Measurements from ENCODE around the gene DPYSL5. TPM values are rescaled to one million over a fixed set of nuclear protein-coding genes. Genes with fewer than 3 reads are reported as not detected.
A peak's percentile ranks its signal among the peaks of the same experiment; 100 is the strongest.

Gene DPYSL5
- polyA plus RNA-seq, 1 donor from 2014 or later, result not detected

DNA sequence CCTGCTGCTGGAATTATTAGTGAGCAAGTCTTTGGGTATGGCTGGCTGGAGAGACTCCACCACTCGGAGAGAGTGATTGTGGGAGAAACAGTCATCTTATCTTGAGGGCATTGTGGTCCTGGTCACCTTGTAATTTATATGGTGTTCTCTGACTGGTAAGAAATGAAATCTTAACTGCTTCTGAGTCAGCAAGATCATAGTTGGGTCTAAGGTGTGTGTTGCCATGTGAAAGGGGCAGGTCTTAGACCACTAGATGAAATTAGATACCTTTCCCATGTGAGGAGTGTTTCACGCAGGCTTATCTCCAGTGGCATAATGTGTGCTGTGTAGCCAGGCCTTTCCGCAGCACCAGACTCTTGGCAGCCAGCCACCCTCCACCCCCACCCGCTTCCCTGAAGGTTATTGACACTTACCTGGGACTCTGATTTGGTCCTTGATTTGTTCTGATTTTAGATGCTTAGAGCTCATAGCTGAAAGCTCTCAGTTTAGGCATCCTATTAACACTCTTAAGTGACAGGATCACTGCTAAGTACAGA is 130.2 kb downstream of the DPYSL5 start:
- H3K27ac Mint-ChIP-seq, result no peak overlapping the region
- no peaks in the 10 kb centered on the region for H3K9me3 Mint-ChIP-seq
- no peak overlapping the region for H3K4me3 Mint-ChIP-seq
- peaks cover 2% of the 10 kb centered on the region for H3K36me3 Mint-ChIP-seq
- H3K4me1 Mint-ChIP-seq, result peaks cover 0 to 2% (median 1%) of the 10 kb centered on the region in 3 donors
- H3K27me3 Mint-ChIP-seq, result no peaks in the 10 kb centered on the region

DNA sequence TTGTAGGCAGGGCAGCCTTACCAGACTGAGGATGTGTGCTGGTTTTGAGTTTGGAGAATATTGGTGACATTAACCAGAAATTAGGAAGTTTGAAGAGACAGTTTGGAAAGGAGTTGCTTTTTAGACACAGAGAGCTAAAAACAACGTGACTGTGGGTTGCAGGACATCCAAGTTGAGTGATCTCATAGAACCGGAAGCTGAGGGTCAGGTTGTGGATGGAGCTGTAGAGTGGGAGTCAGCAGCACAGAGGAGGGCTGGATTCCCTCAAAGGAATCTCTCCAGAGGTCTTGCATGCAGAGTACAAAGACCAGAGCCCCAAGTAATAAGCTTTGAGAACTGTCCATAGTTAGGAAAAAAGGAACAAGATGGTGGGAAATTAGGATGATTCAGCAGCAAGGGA is 131.8 kb downstream of the DPYSL5 start:
- peaks cover 0 to 2% (median 1%) of the 10 kb centered on the region in 3 donors for H3K4me1 Mint-ChIP-seq
- H3K27me3 Mint-ChIP-seq, result no peaks in the 10 kb centered on the region
- no peaks in the 10 kb centered on the region for H3K9me3 Mint-ChIP-seq
- peaks cover 2% of the 10 kb centered on the region for H3K36me3 Mint-ChIP-seq
- no peak overlapping the region for H3K27ac Mint-ChIP-seq
- H3K4me3 Mint-ChIP-seq, result no peak overlapping the region

GRCh38 chr2:26980971-26981370 is 133.0 kb downstream of the DPYSL5 start:
- H3K9me3 Mint-ChIP-seq, result no peaks in the 10 kb centered on the region
- peaks cover 2% of the 10 kb centered on the region for H3K36me3 Mint-ChIP-seq
- H3K4me3 Mint-ChIP-seq, result no peak overlapping the region
- H3K4me1 Mint-ChIP-seq, result peaks cover 0 to 2% (median 0%) of the 10 kb centered on the region in 3 donors
- H3K27ac Mint-ChIP-seq, result no peak overlapping the region
- no peaks in the 10 kb centered on the region for H3K27me3 Mint-ChIP-seq

DNA sequence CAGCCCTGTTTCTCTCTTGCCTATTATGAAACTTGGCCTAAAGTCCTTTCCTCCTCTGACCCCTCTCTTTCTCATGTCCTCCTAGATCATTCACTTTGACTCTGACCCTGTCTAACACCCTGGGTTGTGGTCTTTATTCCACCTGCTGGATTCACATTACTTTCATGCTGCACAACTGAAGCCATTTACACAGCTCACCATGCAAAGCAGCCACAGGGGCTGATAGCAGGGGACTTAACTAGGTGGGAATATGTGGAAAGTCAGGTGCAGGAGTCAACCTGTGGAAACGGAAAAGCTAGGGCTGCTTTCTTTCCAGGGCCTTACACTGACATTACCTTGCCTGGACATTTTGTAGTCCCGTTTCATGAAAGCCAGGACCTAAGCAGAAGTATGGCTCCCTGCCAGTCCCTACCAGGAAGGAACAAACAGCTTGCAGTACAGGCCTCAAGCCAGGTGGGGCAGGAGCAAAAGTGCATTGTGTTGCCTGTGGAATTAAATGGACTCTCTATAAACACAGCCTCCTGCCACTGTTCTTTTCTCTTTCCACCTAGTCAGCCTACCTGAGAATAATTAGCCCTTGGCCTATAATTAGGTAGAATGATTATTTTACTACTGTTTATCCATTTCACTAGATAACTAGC is 134.3 kb downstream of the DPYSL5 start:
- H3K4me1 Mint-ChIP-seq, result peaks cover 0 to 2% (median 0%) of the 10 kb centered on the region in 3 donors
- H3K36me3 Mint-ChIP-seq, result peaks cover 2% of the 10 kb centered on the region
- H3K27me3 Mint-ChIP-seq, result no peaks in the 10 kb centered on the region
- H3K4me3 Mint-ChIP-seq, result no peak overlapping the region
- H3K27ac Mint-ChIP-seq, result no peak overlapping the region
- no peaks in the 10 kb centered on the region for H3K9me3 Mint-ChIP-seq

- Mint-ChIP-seq H3K36me3 (peaks cover 4% of the 10 kb centered on the region), H3K4me3 (no peak overlapping the region), H3K4me1 (peaks cover 0 to 2% (median 0%) of the 10 kb centered on the region in 3 donors), H3K27me3 (no peaks in the 10 kb centered on the region), H3K27ac (no peak overlapping the region), H3K9me3 (no peaks in the 10 kb centered on the region)
Measured at GRCh38 chr2:26983746-26984145, 135.8 kb downstream of the DPYSL5 start.

DNA sequence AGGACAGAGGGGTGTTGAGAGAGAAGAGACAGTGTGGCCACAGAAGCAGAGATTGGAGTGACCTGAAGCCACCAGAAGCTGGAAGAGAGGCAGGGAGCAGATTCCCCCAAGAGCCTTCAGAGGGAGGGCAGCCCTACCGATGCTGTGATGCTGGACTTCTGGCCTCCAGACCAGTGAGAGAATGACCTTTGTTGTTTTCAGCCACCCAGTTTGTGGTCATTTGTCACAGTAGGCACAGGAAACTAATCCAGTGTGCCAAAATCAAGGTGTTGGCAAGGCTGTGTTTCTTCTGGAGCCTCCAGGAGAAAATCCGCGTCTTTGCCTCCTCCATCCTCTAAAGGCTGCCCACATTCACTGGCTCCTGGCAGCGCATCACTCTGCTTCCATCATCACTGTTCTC is 137.9 kb downstream of the DPYSL5 start:
- H3K27me3 Mint-ChIP-seq, result no peaks in the 10 kb centered on the region
- peaks cover 0 to 2% (median 0%) of the 10 kb centered on the region in 3 donors for H3K4me1 Mint-ChIP-seq
- no peak overlapping the region for H3K27ac Mint-ChIP-seq
- H3K36me3 Mint-ChIP-seq, result peaks cover 3% of the 10 kb centered on the region
- H3K9me3 Mint-ChIP-seq, result no peaks in the 10 kb centered on the region
- H3K4me3 Mint-ChIP-seq, result no peak overlapping the region

GRCh38 chr2:26986576-26986975 is 138.6 kb downstream of the DPYSL5 start:
- H3K9me3 Mint-ChIP-seq, result no peaks in the 10 kb centered on the region
- H3K4me3 Mint-ChIP-seq, result no peak overlapping the region
- H3K27ac Mint-ChIP-seq, result no peak overlapping the region

GRCh38 chr2:26988058-26988860 is 140.3 kb downstream of the DPYSL5 start:
- no peaks in the 10 kb centered on the region for H3K9me3 Mint-ChIP-seq
- H3K36me3 Mint-ChIP-seq, result peaks cover 3% of the 10 kb centered on the region
- H3K4me1 Mint-ChIP-seq, result no peaks in the 10 kb centered on the region
- no peak overlapping the region for H3K27ac Mint-ChIP-seq
- no peaks in the 10 kb centered on the region for H3K27me3 Mint-ChIP-seq
- H3K4me3 Mint-ChIP-seq, result no peak overlapping the region

More at GRCh38 chr2:26986576-26986975, 138.6 kb downstream of the DPYSL5 start:
- peaks cover 3% of the 10 kb centered on the region for H3K36me3 Mint-ChIP-seq
- H3K4me1 Mint-ChIP-seq, result peaks cover 0 to 2% (median 0%) of the 10 kb centered on the region in 3 donors
- no peaks in the 10 kb centered on the region for H3K27me3 Mint-ChIP-seq

DNA sequence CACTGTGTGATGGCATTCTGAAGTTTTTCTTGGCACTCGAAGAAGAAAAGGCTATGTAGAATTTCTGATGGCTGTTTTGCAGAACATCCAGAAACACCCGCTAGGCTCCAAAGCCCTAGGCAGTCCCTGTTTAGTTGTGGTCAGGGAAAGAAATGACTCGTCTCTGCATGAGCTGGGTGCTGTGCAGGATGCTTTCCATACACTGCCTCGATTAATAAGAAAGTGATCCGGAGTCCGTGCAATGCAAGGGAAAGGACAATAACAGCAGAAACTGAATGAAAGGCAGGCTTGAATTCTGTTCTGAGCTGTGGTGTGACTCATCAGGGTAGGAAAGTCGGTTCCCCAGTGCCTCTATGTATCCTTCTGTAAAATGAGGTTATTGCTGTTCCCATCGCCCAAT is 141.2 kb downstream of the DPYSL5 start:
- Mint-ChIP-seq H3K4me1 (no peaks in the 10 kb centered on the region), H3K27me3 (no peaks in the 10 kb centered on the region), H3K4me3 (no peak overlapping the region), H3K27ac (peak overlapping the region in 1 of 3 donors; percentile 43), H3K36me3 (peaks cover 3% of the 10 kb centered on the region), H3K9me3 (no peaks in the 10 kb centered on the region)

GRCh38 chr2:26991717-26992116 is 143.8 kb downstream of the DPYSL5 start:
- Mint-ChIP-seq H3K4me1 (no peaks in the 10 kb centered on the region), H3K9me3 (no peaks in the 10 kb centered on the region), H3K27ac (no peak overlapping the region), H3K36me3 (peaks cover 3% of the 10 kb centered on the region), H3K4me3 (no peak overlapping the region), H3K27me3 (no peaks in the 10 kb centered on the region)

DNA sequence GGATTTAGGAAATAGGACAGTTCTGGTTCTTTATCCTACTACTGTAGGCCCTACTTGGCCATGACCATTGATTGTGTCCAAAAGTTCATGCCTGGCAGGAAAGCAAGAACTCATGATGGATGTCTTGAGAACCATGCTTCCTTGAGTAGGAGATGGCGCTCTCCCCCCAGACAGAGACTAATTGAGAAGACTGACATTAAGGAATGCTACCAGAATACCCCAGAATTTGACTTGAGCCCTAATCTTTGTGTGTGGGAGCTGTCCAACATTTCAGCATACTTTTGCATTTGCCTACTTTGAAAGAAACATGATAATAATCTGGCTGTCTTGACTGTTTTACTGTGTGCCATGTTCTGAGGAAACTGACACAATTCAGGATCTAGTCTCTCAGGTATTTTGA is 145.8 kb downstream of the DPYSL5 start:
- H3K27me3 Mint-ChIP-seq, result no peaks in the 10 kb centered on the region
- H3K4me3 Mint-ChIP-seq, result no peak overlapping the region
- no peaks in the 10 kb centered on the region for H3K36me3 Mint-ChIP-seq
- no peaks in the 10 kb centered on the region for H3K4me1 Mint-ChIP-seq
- no peak overlapping the region for H3K27ac Mint-ChIP-seq
- no peaks in the 10 kb centered on the region for H3K9me3 Mint-ChIP-seq

- Mint-ChIP-seq H3K9me3 (no peaks in the 10 kb centered on the region), H3K4me3 (no peak overlapping the region), H3K27me3 (no peaks in the 10 kb centered on the region), H3K36me3 (no peaks in the 10 kb centered on the region), H3K27ac (no peak overlapping the region), H3K4me1 (peaks cover 0 to 2% (median 0%) of the 10 kb centered on the region in 3 donors)
Measured at GRCh38 chr2:26994983-26995382, 147.1 kb downstream of the DPYSL5 start.

GRCh38 chr2:26997394-26997793 is 149.5 kb downstream of the DPYSL5 start:
- peak overlapping the region in 1 of 3 donors; percentile 17 for H3K27ac Mint-ChIP-seq
- H3K4me3 Mint-ChIP-seq, result no peak overlapping the region

GRCh38 chr2:26998323-26998722 is 150.4 kb downstream of the DPYSL5 start:
- H3K27me3 Mint-ChIP-seq, result no peaks in the 10 kb centered on the region
- H3K27ac Mint-ChIP-seq, result no peak overlapping the region
- H3K9me3 Mint-ChIP-seq, result no peaks in the 10 kb centered on the region
- H3K4me3 Mint-ChIP-seq, result no peak overlapping the region
- H3K36me3 Mint-ChIP-seq, result peaks cover 2% of the 10 kb centered on the region
- peaks cover 0 to 3% (median 1%) of the 10 kb centered on the region in 3 donors for H3K4me1 Mint-ChIP-seq

More at GRCh38 chr2:26997394-26997793, 149.5 kb downstream of the DPYSL5 start:
- Mint-ChIP-seq H3K36me3 (peaks cover 2% of the 10 kb centered on the region), H3K4me1 (peaks cover 0 to 3% (median 1%) of the 10 kb centered on the region in 3 donors), H3K9me3 (no peaks in the 10 kb centered on the region), H3K27me3 (no peaks in the 10 kb centered on the region)
